ENCODE results near the gene FNDC3B. TPM values are rescaled to one million over a fixed set of nuclear protein-coding genes. Genes with fewer than 3 reads are reported as not detected.
"Not testable (repeated sequence)": the region's sequence is repeated elsewhere in the genome, so short reads cannot be mapped to it uniquely, and the experiment has no call there.

Gene FNDC3B
- total and polyA plus RNA-seq, 10 donors: 3.1 to 149 (median 103) TPM

GRCh38 chr3:172249039-172249438 lies 209.7 kb downstream of the FNDC3B start:
- intact Hi-C loops (cut with DNase I; ENCODE audit: low total_unique reads): no loop called here
- no peak for DNase-seq

GRCh38 chr3:172251211-172251610 lies 211.8 kb downstream of the FNDC3B start:
- Histone ChIP-seq H3K9me3 (no peaks in the 10 kb centered on the region), H3K4me3 (no peak overlapping the region), H3K4me1 (peaks cover 0 to 28% (median 9%) of the 10 kb centered on the region in 6 donors), H3K27ac (no peak overlapping the region), H3K27me3 (replicated peaks in 1 of 7) (no peaks in the 10 kb centered on the region), H3K36me3 (peaks cover 0 to 48% (median 1%) of the 10 kb centered on the region in 6 donors)
- TF ChIP-seq CTCF (IDR thresholded peaks at IDR 0.05 in 8 of 11, conservative IDR thresholded peaks at IDR 0.05 in 3 of 11) (no peak), POLR2AphosphoS5 (IDR thresholded peaks at IDR 0.05) (no peak), POLR2A (IDR thresholded peaks at IDR 0.05) (no peak)
- 96 to 98% (median 97%) methylated on average over 13 of the region's 13 CpGs for WGBS, 5 donors
- intact Hi-C loops (cut with DNase I; ENCODE audit: low total_unique reads): no loop called here
- no peak for DNase-seq

More at GRCh38 chr3:172249039-172249438, 209.7 kb downstream of the FNDC3B start:
- H3K9me3 ChIP-seq: no peaks in the 10 kb centered on the region
- H3K27me3 ChIP-seq (replicated peaks in 1 of 7): no peaks in the 10 kb centered on the region
- H3K4me1 ChIP-seq: peaks cover 0 to 20% (median 10%) of the 10 kb centered on the region in 6 donors
- no peak overlapping the region for H3K4me3 ChIP-seq
- WGBS, 5 donors: 75 to 92% (median 90%) methylated on average over 1 of the region's 1 CpG
- H3K36me3 ChIP-seq: peaks cover 0 to 33% (median 1%) of the 10 kb centered on the region in 6 donors
- H3K27ac ChIP-seq: no peak overlapping the region
- TF ChIP-seq CTCF (IDR thresholded peaks at IDR 0.05 in 8 of 11, conservative IDR thresholded peaks at IDR 0.05 in 3 of 11): no peak
- no peak for TF ChIP-seq POLR2AphosphoS5 (IDR thresholded peaks at IDR 0.05)
- TF ChIP-seq POLR2A (IDR thresholded peaks at IDR 0.05): no peak

GRCh38 chr3:172253200-172253599 lies 213.8 kb downstream of the FNDC3B start:
- peaks cover 0 to 51% (median 1%) of the 10 kb centered on the region in 6 donors for H3K36me3 ChIP-seq
- 92 to 98% (median 95%) methylated on average over 5 of the region's 5 CpGs for WGBS, 5 donors
- H3K9me3 ChIP-seq: no peaks in the 10 kb centered on the region
- TF ChIP-seq POLR2A (IDR thresholded peaks at IDR 0.05) (no peak), CTCF (IDR thresholded peaks at IDR 0.05 in 8 of 11, conservative IDR thresholded peaks at IDR 0.05 in 3 of 11) (no peak), POLR2AphosphoS5 (IDR thresholded peaks at IDR 0.05) (no peak)
- H3K27ac ChIP-seq: peak overlapping the region in 2 of 8 donors; percentile 55 to 62
- intact Hi-C loops (cut with DNase I; ENCODE audit: low total_unique reads): no loop called here
- no peak for DNase-seq
- H3K27me3 ChIP-seq (replicated peaks in 1 of 7): no peaks in the 10 kb centered on the region
- H3K4me3 ChIP-seq: no peak overlapping the region
- peaks cover 0 to 32% (median 7%) of the 10 kb centered on the region in 6 donors for H3K4me1 ChIP-seq

GRCh38 chr3:172254542-172254941 lies 215.2 kb downstream of the FNDC3B start:
- intact Hi-C loops (cut with DNase I; ENCODE audit: low total_unique reads): no loop called here
- H3K4me1 ChIP-seq: peaks cover 0 to 46% (median 14%) of the 10 kb centered on the region in 6 donors

GRCh38 chr3:172255321-172255720 lies 215.9 kb downstream of the FNDC3B start:
- intact Hi-C loops (cut with DNase I; ENCODE audit: low total_unique reads); DNase-seq; H3K4me3 ChIP-seq; H3K27me3 ChIP-seq (replicated peaks in 1 of 7); H3K9me3 ChIP-seq: not testable (repeated sequence)
- Histone ChIP-seq H3K36me3 (peaks cover 0 to 56% (median 1%) of the 10 kb centered on the region in 6 donors), H3K27ac (peak overlapping the region in 3 of 8 donors; percentile 55 to 69 (median 62)), H3K4me1 (peaks cover 0 to 54% (median 14%) of the 10 kb centered on the region in 6 donors)
- WGBS, 5 donors: 82 to 95% (median 91%) methylated on average over 10 of the region's 10 CpGs

More at GRCh38 chr3:172254542-172254941, 215.2 kb downstream of the FNDC3B start:
- no peaks in the 10 kb centered on the region for H3K9me3 ChIP-seq
- H3K27ac ChIP-seq: peak overlapping the region in 5 of 8 donors; percentile 5 to 69 (median 55)
- no peaks in the 10 kb centered on the region for H3K27me3 ChIP-seq (replicated peaks in 1 of 7)
- WGBS, 5 donors: 90 to 98% (median 92%) methylated on average over 1 of the region's 1 CpG
- no peak for DNase-seq
- TF ChIP-seq POLR2AphosphoS5 (IDR thresholded peaks at IDR 0.05) (no peak), CTCF (IDR thresholded peaks at IDR 0.05 in 8 of 11, conservative IDR thresholded peaks at IDR 0.05 in 3 of 11) (no peak), POLR2A (IDR thresholded peaks at IDR 0.05) (no peak)
- H3K36me3 ChIP-seq: peaks cover 0 to 56% (median 1%) of the 10 kb centered on the region in 6 donors
- no peak overlapping the region for H3K4me3 ChIP-seq
